Endodermal cell (in vitro differentiated cells): Measurements from ENCODE around the gene MARCHF2. TPM values are rescaled to one million over a fixed set of nuclear protein-coding genes. Genes with fewer than 3 reads are reported as not detected.

Source experiments
- DNase-seq: peaks from one replicate; pipeline ENCODE4 v3.0.0-alpha.2; 2017
- H3K27ac ChIP-seq: 2 replicates; pipeline ENCODE4 v1.5.1; 2013; ENCODE audit warnings: mild to moderate bottlenecking, low read depth, low read length, moderate library complexity
- H3K27me3 ChIP-seq: 2 replicates; pipeline ENCODE4 v1.6.1; 2013; ENCODE audit warnings: mild to moderate bottlenecking, low read length, moderate library complexity; ENCODE audit not compliant: insufficient read depth, control insufficient read depth, poor library complexity, severe bottlenecking
- H3K36me3 ChIP-seq: 2 replicates; pipeline ENCODE4 v1.7.0; 2013; ENCODE audit warnings: mild to moderate bottlenecking, low read length, moderate library complexity; ENCODE audit not compliant: control insufficient read depth, insufficient read depth
- H3K4me1 ChIP-seq: one replicate; pipeline ENCODE4 v1.7.0; 2013; ENCODE audit warnings: low read length; ENCODE audit not compliant: control insufficient read depth, insufficient read depth
- H3K4me3 ChIP-seq: 2 replicates; pipeline ENCODE4 v1.5.1; 2013; ENCODE audit warnings: mild to moderate bottlenecking, low read length, moderate library complexity
- H3K9ac ChIP-seq: 2 replicates; pipeline ENCODE4 v1.6.1; 2013; ENCODE audit warnings: mild to moderate bottlenecking, low read length, moderate library complexity; ENCODE audit not compliant: poor library complexity, severe bottlenecking; ENCODE audit errors: extremely low read depth
- H3K9me3 ChIP-seq: 2 replicates; pipeline ENCODE4 v1.6.1; 2013; ENCODE audit warnings: mild to moderate bottlenecking, low read length, moderate library complexity; ENCODE audit not compliant: control insufficient read depth
- H3K27ac Mint-ChIP-seq: 2 replicates; pipeline ENCODE4 v1.8.0; 2020; ENCODE audit warnings: mixed read lengths
- H3K27me3 Mint-ChIP-seq: 2 replicates; pipeline ENCODE4 v1.8.0; 2021; ENCODE audit warnings: mild to moderate bottlenecking, mixed read lengths; ENCODE audit not compliant: insufficient read depth
- H3K36me3 Mint-ChIP-seq: 2 replicates; pipeline ENCODE4 v1.8.0; 2020; ENCODE audit warnings: low read depth, mixed read lengths
- H3K4me1 Mint-ChIP-seq: 2 replicates; pipeline ENCODE4 v1.8.0; 2020; ENCODE audit warnings: mixed read lengths
- H3K4me3 Mint-ChIP-seq: 2 replicates; pipeline ENCODE4 v1.8.0; 2020; ENCODE audit warnings: mild to moderate bottlenecking, moderate library complexity, mixed read lengths
- H3K9me3 Mint-ChIP-seq: 2 replicates; pipeline ENCODE4 v1.8.0; 2020; ENCODE audit warnings: mild to moderate bottlenecking, mixed read lengths
- CTCF ChIP-seq: fragments of 200-600 bp; sonication (generic); conservative IDR thresholded peaks from 2 replicates; pipeline ENCODE4 v1.5.0; 2021; ENCODE audit warnings: antibody characterized with exemption, mild to moderate bottlenecking
- WGBS, 2 experiments: methylation state at CpG; one replicate each; pipeline versions ENCODE4 v1.1.5 to v1.1.7; 2013; ENCODE audit warnings: missing lambda C conversion rate in 2 of 2, mixed read lengths in 1 of 2; ENCODE audit not compliant: insufficient coverage in 1 of 2, insufficient read length in 1 of 2; 5-methylcytosine and 5-hydroxymethylcytosine counted together
- total RNA-seq, 2 donors: library from RNA; stranded (reverse); fragmentation: NEBNext Ultra II Directional in 1 of 2; extraction: Animal tissue kit (Norgen Biotek cat#: 25700) in 1 of 2; gene quantifications; 2 replicates in 1 of 2; 3 replicates in 1 of 2; pipeline ENCODE4 v1.2.1, GENCODE V29; 2021

MARCHF2 gene
- total RNA-seq, 2 donors from 2014 or later, result 31.8 to 35.9 TPM

DNA sequence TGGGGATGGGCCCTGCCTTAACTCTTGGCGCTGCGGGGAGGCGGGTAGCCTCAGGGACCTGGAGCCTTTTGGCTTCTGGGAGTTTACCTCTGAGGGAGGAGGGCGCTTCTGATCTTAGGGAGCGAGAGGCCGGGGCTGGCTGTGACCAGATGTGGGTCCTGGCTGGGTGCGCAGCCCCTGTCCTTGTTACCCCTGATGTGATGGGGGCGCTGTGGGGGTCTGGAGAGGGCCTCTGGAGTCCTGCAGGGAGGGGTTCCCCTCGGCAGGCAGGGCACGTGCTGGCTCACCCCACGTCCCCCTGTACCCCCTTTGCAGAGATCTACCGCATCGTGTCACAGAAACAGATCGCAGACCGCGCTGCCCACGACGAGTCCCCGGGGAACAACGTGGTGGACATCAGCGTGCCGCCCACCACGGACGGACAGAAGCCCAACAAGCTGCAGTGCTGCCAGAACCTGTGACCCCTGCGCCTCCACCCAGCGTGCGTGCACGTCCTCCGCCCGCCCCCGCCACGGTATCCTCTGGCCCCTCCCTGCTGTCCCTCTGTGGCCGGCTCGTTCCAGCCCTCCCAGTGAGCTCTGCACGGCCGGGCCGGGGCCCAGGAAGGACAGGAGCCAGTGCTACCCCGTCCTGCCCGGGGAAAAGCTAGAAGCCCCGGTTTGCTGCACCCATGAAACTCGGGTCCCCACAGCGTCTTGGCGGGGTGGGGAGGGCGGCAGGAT, 9.8 kb upstream of the MARCHF2 start:
- Mint-ChIP-seq H3K4me1 (no peaks in the 10 kb centered on the region), H3K27ac (no peak overlapping the region), H3K36me3 (peaks cover 55% of the 10 kb centered on the region), H3K27me3 (no peaks in the 10 kb centered on the region), H3K4me3 (no peak overlapping the region), H3K9me3 (no peaks in the 10 kb centered on the region)
- Histone ChIP-seq H3K9me3 (no peaks in the 10 kb centered on the region), H3K36me3 (peaks cover 36% of the 10 kb centered on the region), H3K4me3 (no peak overlapping the region), H3K27me3 (no peaks in the 10 kb centered on the region), H3K9ac (no peak overlapping the region), H3K4me1 (no peaks in the 10 kb centered on the region), H3K27ac (no peak overlapping the region)
- WGBS, 2 experiments, result 95 to 96% methylated on average over 37 to 44 of the region's 44 CpGs
- no peak for DNase-seq
- no peak for TF ChIP-seq CTCF

- TF ChIP-seq CTCF, result no peak
- Histone ChIP-seq H3K4me1 (no peaks in the 10 kb centered on the region), H3K9me3 (no peaks in the 10 kb centered on the region), H3K4me3 (no peak overlapping the region), H3K9ac (no peak overlapping the region), H3K27ac (no peak overlapping the region), H3K36me3 (peaks cover 36% of the 10 kb centered on the region), H3K27me3 (no peaks in the 10 kb centered on the region)
- Mint-ChIP-seq H3K36me3 (peaks cover 53% of the 10 kb centered on the region), H3K27ac (no peak overlapping the region), H3K27me3 (no peaks in the 10 kb centered on the region), H3K4me3 (no peak overlapping the region), H3K9me3 (no peaks in the 10 kb centered on the region), H3K4me1 (no peaks in the 10 kb centered on the region)
- DNase-seq, result no peak
- 89 to 91% methylated on average over 12 to 24 of the region's 24 CpGs for WGBS, 2 experiments
Observed at GRCh38 chr19:8403820-8404109, 9.3 kb upstream of the MARCHF2 start.

- H3K27me3 Mint-ChIP-seq, result no peaks in the 10 kb centered on the region
Observed at GRCh38 chr19:8404391-8405151, 8.5 kb upstream of the MARCHF2 start.

More at GRCh38 chr19:8404391-8405151, 8.5 kb upstream of the MARCHF2 start:
- no peak for DNase-seq
- no peak overlapping the region for H3K4me3 Mint-ChIP-seq
- peaks cover 47% of the 10 kb centered on the region for H3K36me3 Mint-ChIP-seq
- WGBS, 2 experiments, result 94 to 95% methylated on average over 9 to 18 of the region's 18 CpGs
- H3K36me3 ChIP-seq, result peaks cover 32% of the 10 kb centered on the region
- H3K4me1 ChIP-seq, result no peaks in the 10 kb centered on the region
- H3K9me3 Mint-ChIP-seq, result no peaks in the 10 kb centered on the region
- no peaks in the 10 kb centered on the region for H3K27me3 ChIP-seq
- no peak overlapping the region for H3K27ac ChIP-seq
- H3K27ac Mint-ChIP-seq, result no peak overlapping the region
- H3K4me1 Mint-ChIP-seq, result no peaks in the 10 kb centered on the region
- no peak overlapping the region for H3K9ac ChIP-seq
- no peaks in the 10 kb centered on the region for H3K9me3 ChIP-seq
- no peak overlapping the region for H3K4me3 ChIP-seq
- no peak for TF ChIP-seq CTCF
